ENCODE data around the gene SNED1.

DNA sequence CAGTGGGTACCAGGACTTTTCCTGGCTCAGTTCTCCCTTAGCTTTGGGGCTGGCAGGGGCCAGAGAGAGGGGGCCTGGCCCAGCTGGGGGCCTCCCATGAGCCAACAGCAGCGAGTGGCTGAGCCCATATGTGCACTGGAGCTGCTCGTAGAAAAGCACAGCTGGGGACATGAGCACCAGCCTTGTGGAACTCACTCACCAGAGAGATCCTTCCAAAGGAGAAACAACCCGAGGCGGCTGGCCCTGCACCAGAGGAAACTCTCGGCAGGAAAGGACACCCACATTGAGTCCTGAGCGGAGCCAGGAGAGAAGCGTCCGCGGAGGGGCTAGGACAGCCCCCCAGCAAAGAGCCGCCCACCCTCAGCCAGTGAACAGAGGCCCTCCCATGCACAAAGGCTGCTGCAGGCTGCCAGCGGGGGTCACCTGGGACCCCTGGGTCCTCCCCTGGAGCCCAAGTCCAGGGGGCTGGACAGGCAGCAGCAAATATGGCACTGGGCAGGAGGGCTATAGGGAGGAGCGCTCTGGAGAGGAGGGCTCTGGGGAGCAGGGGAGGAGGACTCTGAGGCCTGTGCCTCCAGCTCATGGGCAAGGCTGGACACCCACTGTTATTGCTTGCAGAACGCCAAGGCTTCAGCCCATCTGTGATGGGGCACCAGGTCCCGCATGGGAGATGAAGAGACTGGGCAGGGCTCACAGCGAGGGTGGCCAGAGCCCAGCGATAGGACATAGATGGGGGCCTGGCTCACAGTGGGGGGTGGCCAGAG lies 42.1 kb upstream of the SNED1 start:
- no peak for TF ChIP-seq POLR2A (IDR thresholded peaks at IDR 0.05)
- TF ChIP-seq, protein P1, sequence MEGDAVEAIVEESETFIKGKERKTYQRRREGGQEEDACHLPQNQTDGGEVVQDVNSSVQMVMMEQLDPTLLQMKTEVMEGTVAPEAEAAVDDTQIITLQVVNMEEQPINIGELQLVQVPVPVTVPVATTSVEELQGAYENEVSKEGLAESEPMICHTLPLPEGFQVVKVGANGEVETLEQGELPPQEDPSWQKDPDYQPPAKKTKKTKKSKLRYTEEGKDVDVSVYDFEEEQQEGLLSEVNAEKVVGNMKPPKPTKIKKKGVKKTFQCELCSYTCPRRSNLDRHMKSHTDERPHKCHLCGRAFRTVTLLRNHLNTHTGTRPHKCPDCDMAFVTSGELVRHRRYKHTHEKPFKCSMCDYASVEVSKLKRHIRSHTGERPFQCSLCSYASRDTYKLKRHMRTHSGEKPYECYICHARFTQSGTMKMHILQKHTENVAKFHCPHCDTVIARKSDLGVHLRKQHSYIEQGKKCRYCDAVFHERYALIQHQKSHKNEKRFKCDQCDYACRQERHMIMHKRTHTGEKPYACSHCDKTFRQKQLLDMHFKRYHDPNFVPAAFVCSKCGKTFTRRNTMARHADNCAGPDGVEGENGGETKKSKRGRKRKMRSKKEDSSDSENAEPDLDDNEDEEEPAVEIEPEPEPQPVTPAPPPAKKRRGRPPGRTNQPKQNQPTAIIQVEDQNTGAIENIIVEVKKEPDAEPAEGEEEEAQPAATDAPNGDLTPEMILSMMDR (IDR thresholded peaks at IDR 0.05): no peak
- TF ChIP-seq POLR2AphosphoS5 (IDR thresholded peaks at IDR 0.05): no peak
- TF ChIP-seq EP300 (IDR thresholded peaks at IDR 0.05): no peak

Measured in sigmoid colon (tissue), 4 donors.